ENCODE results near the gene TEAD3.

DNA sequence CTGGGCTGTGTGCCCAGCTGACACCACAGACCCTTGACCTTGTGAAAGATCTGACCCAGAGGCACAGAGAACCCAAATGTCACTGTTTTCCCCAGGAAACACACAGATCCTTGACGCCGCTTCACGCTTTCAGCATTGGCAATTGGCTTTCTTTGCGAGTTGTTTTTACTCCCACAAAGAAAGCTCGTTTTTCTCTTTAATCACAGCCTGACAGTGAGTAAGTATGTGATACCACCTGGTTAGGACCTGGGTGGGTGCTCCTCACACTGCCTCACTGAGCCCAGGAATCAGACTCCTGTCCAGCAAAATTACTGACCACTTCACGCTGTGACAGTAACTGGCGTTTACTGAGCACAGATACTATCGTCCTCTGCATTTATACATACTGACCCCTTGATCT is 15.7 kb downstream of the TEAD3 start:
- TF ChIP-seq EZH2 (IDR thresholded peaks at IDR 0.05; ENCODE audit: insufficient read depth, low read length), result no peak
- TF ChIP-seq CTCF (IDR thresholded peaks at IDR 0.05; ENCODE audit: insufficient read depth, low read depth, low read length), result no peak

All from astrocyte (in vitro differentiated cells and primary cell).